H1 (cell line): ENCODE data around the gene MYO7B. TPM values are rescaled to one million over a fixed set of nuclear protein-coding genes. Genes with fewer than 3 reads are reported as not detected.

Source experiments
- HDAC2 ChIP-seq, 2 experiments: fragments of 300-600 bp in 1 of 2; sonication (generic) in 1 of 2; IDR thresholded peaks; 2 replicates each; pipeline ENCODE4 v1.6.1; 2011 to 2012; ENCODE audit warnings: low read depth in 2 of 2, low read length in 2 of 2, mild to moderate bottlenecking in 2 of 2, moderate library complexity in 2 of 2, borderline replicate concordance in 1 of 2, inconsistent platforms in 1 of 2
- NANOG ChIP-seq: IDR thresholded peaks from 2 replicates; pipeline ENCODE4 v1.6.1; 2011; ENCODE audit warnings: low read length, low read depth, mild to moderate bottlenecking, inconsistent platforms; ENCODE audit not compliant: insufficient read depth, poor library complexity, severe bottlenecking
- RNF2 ChIP-seq: fragments of 200-900, 300-1000 bp; sonication (generic); IDR thresholded peaks from 2 replicates; pipeline ENCODE4 v1.7.1; 2016; ENCODE audit warnings: borderline replicate concordance, low read depth, mild to moderate bottlenecking, antibody characterized with exemption, low read length; ENCODE audit not compliant: poor library complexity, severe bottlenecking; ENCODE audit errors: missing control alignments
- SIRT6 ChIP-seq: IDR thresholded peaks from one replicate; pipeline ENCODE4 v1.7.1; 2012; ENCODE audit warnings: low read length, inconsistent platforms
- TBP ChIP-seq: IDR thresholded peaks from 2 replicates; pipeline ENCODE4 v1.6.1; 2011; ENCODE audit warnings: low read depth, low read length, improper control_type of control experiment
- YY1 ChIP-seq: IDR thresholded peaks from 2 replicates; pipeline ENCODE4 v1.6.1; 2011; ENCODE audit warnings: low read depth, mild to moderate bottlenecking, low read length
- polyA plus RNA-seq, 7 experiments: library from polyadenylated mRNA; depleted of rRNA in 3 of 7; stranded (reverse) in 5 of 7; unstranded in 2 of 7; fragments of >200 nt in 5 of 7; fragments of 200-250 nt in 2 of 7; gene quantifications; 1 replicate in 5 of 7; 2 replicates in 1 of 7; 4 replicates in 1 of 7; pipeline versions ENCODE4 v1.2.1 to v1.2.3, GENCODE V29; 2011 to 2013; ENCODE audit warnings: missing spikeins in 2 of 7, mixed read lengths in 2 of 7
- total RNA-seq: library from RNA; stranded (reverse); fragmentation: NEBNext Ultra II Directional; extraction: Animal tissue kit (Norgen Biotek cat#: 25700); gene quantifications from 2 replicates; pipeline ENCODE4 v1.2.1, GENCODE V29; 2021
- TF ChIP-seq, protein P1 (sequence below): fragments of 300-600 bp; sonication (generic); IDR thresholded peaks from 2 replicates; pipeline ENCODE4 v1.7.1; 2012; ENCODE audit warnings: low read length, moderate library complexity, mild to moderate bottlenecking, inconsistent platforms; ENCODE audit not compliant: insufficient replicate concordance
- TF ChIP-seq, protein P2 (sequence below): IDR thresholded peaks from 2 replicates; pipeline ENCODE4 v1.6.1; 2011; ENCODE audit warnings: low read length, improper control_type of control experiment

MYO7B gene
- total and polyA plus RNA-seq, 2 of the 8 experiments (the other 6 are each of a cell fraction or from before 2014, with no cell fraction given): not detected

DNA sequence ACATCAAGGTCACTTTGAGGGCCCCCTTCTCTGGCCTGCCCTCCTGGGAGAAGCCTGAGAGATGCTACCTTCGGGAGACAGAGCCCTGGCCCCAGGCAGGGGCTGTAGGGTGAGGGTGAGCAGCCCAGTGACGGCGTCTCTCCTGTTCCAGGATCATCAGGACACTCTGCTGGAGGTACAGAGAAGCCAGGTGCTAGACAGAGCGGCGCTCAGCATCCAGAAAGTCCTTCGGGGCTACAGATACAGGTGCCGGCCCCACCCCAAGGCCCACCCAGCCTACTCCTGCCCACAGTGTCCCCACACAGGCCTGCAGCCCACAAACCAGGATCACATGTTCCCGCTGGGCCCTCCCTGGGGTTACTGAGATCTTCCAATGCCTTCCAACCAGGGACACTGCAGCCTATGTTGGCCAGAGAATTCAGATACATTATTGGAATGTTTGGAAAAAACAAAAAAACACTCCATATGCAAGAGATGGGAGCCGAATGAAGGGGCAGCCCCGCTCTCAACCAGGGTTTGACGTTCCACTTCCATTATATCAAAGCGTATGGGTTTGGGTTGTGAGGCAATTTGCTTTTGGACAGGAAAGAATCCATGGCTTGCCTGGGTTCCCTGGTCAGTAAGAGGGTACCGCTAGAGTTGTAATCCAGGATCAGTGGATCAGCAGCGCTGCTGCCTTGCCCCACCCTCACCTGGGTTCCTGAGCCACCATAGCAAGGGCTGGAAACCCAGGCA is 61.0 kb downstream of the MYO7B start (continued):
- TF ChIP-seq, protein P1, sequence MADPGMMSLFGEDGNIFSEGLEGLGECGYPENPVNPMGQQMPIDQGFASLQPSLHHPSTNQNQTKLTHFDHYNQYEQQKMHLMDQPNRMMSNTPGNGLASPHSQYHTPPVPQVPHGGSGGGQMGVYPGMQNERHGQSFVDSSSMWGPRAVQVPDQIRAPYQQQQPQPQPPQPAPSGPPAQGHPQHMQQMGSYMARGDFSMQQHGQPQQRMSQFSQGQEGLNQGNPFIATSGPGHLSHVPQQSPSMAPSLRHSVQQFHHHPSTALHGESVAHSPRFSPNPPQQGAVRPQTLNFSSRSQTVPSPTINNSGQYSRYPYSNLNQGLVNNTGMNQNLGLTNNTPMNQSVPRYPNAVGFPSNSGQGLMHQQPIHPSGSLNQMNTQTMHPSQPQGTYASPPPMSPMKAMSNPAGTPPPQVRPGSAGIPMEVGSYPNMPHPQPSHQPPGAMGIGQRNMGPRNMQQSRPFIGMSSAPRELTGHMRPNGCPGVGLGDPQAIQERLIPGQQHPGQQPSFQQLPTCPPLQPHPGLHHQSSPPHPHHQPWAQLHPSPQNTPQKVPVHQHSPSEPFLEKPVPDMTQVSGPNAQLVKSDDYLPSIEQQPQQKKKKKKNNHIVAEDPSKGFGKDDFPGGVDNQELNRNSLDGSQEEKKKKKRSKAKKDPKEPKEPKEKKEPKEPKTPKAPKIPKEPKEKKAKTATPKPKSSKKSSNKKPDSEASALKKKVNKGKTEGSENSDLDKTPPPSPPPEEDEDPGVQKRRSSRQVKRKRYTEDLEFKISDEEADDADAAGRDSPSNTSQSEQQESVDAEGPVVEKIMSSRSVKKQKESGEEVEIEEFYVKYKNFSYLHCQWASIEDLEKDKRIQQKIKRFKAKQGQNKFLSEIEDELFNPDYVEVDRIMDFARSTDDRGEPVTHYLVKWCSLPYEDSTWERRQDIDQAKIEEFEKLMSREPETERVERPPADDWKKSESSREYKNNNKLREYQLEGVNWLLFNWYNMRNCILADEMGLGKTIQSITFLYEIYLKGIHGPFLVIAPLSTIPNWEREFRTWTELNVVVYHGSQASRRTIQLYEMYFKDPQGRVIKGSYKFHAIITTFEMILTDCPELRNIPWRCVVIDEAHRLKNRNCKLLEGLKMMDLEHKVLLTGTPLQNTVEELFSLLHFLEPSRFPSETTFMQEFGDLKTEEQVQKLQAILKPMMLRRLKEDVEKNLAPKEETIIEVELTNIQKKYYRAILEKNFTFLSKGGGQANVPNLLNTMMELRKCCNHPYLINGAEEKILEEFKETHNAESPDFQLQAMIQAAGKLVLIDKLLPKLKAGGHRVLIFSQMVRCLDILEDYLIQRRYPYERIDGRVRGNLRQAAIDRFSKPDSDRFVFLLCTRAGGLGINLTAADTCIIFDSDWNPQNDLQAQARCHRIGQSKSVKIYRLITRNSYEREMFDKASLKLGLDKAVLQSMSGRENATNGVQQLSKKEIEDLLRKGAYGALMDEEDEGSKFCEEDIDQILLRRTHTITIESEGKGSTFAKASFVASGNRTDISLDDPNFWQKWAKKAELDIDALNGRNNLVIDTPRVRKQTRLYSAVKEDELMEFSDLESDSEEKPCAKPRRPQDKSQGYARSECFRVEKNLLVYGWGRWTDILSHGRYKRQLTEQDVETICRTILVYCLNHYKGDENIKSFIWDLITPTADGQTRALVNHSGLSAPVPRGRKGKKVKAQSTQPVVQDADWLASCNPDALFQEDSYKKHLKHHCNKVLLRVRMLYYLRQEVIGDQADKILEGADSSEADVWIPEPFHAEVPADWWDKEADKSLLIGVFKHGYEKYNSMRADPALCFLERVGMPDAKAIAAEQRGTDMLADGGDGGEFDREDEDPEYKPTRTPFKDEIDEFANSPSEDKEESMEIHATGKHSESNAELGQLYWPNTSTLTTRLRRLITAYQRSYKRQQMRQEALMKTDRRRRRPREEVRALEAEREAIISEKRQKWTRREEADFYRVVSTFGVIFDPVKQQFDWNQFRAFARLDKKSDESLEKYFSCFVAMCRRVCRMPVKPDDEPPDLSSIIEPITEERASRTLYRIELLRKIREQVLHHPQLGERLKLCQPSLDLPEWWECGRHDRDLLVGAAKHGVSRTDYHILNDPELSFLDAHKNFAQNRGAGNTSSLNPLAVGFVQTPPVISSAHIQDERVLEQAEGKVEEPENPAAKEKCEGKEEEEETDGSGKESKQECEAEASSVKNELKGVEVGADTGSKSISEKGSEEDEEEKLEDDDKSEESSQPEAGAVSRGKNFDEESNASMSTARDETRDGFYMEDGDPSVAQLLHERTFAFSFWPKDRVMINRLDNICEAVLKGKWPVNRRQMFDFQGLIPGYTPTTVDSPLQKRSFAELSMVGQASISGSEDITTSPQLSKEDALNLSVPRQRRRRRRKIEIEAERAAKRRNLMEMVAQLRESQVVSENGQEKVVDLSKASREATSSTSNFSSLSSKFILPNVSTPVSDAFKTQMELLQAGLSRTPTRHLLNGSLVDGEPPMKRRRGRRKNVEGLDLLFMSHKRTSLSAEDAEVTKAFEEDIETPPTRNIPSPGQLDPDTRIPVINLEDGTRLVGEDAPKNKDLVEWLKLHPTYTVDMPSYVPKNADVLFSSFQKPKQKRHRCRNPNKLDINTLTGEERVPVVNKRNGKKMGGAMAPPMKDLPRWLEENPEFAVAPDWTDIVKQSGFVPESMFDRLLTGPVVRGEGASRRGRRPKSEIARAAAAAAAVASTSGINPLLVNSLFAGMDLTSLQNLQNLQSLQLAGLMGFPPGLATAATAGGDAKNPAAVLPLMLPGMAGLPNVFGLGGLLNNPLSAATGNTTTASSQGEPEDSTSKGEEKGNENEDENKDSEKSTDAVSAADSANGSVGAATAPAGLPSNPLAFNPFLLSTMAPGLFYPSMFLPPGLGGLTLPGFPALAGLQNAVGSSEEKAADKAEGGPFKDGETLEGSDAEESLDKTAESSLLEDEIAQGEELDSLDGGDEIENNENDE: no peak
- TF ChIP-seq YY1: no peak
- TF ChIP-seq, protein P2, sequence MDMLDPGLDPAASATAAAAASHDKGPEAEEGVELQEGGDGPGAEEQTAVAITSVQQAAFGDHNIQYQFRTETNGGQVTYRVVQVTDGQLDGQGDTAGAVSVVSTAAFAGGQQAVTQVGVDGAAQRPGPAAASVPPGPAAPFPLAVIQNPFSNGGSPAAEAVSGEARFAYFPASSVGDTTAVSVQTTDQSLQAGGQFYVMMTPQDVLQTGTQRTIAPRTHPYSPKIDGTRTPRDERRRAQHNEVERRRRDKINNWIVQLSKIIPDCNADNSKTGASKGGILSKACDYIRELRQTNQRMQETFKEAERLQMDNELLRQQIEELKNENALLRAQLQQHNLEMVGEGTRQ: no peak
- no peak for TF ChIP-seq SIRT6
- no peak for TF ChIP-seq TBP
- TF ChIP-seq HDAC2 (IDR thresholded peaks at IDR 0.05; ENCODE audit: borderline replicate concordance in 1 of 2, low read depth in 2 of 2, low read length in 2 of 2): no peak
- no peak for TF ChIP-seq RNF2
- TF ChIP-seq NANOG: no peak
